Hematopoietic multipotent progenitor cell treated with erythropoietin and hydrocortisone succinate and interleukin-3 and kit ligand, for 4 days (in vitro differentiated cells): ENCODE measurements around the gene WDR45.

Experiments used
- DNase-seq: peaks from one replicate; pipeline ENCODE4 v3.0.0-alpha.2; 2015

WDR45 gene

DNA sequence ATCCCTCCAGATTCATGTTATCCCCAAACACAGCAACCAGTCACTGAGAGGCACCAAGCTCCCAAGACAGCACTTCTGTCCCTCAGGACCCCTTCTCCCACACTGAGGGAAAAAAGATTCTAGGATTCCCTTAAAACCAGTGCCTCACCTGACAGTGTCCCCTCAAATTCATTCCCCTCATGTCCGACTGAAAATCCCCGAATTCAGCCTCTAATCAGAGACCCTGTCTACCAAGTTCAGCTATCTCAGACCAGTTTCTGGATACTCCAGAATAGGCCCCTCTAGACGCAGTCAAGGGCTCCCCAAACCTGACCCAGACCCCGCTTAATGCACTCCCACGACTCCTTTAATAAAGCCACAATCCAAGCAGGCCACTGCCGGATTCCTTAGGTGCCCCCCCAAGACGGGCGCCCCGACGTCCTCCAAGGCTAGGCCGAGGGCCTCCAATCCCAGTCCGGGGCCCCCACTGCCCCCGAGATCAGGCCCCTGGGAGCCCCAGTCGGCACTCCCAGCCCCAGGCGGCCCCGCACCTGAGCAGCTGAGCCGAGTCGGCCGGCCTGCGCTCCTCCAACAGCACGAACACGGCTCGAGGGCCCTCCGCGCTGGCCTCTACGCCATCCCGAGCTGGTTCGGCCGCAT is 37.0 kb downstream of the WDR45 start:
- peak; percentile 15 for DNase-seq

DNA sequence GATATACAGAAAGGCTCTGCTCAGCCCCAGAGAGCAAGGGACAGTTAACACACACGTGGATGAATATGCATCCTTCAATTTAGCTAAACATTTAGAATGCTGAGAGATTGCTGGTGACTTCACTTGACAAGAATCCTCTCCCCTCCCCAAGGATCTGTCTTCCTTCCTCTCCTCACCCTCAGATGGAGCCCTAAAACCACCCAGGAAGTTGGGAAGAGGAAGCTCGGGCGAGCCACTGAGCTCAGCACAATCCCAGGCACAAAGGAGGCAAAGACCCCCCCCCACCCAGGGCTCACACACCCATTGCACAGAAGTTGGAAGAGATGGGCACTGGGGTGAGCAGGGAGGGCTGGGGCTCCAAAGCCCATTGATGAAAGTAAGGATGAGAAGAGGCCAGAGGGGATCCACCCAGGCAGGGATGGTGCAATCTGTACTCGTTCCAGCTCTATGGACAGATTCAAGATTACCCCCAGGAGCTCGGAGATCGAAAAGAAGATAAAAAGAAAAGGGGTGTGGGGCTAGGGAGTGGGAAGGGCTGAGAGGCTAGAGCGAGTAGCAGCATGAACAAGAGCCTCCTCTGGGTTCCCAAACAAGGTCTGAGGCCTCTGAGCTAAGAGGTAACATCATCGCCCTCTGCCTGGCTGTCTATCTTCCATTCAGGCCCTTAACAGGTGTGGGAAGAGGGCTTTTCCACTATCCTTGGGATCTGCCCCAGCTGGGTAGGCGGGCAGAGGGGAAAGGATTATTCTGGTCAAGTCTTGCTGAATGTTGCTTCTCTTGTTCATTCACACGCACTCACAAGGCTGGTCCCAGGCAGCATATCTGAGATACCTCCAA is 37.7 kb downstream of the WDR45 start:
- DNase-seq, result peak; percentile 32

DNA sequence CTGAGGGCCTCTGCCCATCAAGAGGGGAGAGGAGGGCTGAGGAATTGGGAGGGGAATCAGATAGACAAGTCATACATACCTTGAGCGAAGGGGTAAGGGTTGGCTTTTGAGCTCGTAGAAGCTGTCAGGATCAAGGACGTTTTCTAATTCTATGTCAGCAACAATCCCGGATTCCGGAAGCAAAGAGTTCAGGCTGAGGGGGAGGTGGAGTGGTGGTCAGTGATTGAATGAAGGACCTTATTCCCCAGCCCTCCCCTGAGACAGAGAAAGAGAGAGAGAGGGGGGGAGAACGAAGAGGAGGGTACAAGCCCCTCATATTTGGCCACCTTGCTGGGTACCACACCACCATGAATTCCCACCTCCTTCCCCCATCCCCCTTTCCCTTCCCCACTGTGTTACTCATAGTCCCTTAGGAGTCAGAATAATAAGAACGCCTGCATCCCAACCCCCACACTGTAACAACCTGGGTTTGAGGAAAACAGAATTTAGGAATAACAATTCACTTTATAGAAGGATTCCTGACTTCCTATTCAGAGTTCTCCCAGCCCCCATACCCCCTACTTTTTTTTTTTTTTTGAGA is 39.2 kb downstream of the WDR45 start:
- DNase-seq, result no peak

DNA sequence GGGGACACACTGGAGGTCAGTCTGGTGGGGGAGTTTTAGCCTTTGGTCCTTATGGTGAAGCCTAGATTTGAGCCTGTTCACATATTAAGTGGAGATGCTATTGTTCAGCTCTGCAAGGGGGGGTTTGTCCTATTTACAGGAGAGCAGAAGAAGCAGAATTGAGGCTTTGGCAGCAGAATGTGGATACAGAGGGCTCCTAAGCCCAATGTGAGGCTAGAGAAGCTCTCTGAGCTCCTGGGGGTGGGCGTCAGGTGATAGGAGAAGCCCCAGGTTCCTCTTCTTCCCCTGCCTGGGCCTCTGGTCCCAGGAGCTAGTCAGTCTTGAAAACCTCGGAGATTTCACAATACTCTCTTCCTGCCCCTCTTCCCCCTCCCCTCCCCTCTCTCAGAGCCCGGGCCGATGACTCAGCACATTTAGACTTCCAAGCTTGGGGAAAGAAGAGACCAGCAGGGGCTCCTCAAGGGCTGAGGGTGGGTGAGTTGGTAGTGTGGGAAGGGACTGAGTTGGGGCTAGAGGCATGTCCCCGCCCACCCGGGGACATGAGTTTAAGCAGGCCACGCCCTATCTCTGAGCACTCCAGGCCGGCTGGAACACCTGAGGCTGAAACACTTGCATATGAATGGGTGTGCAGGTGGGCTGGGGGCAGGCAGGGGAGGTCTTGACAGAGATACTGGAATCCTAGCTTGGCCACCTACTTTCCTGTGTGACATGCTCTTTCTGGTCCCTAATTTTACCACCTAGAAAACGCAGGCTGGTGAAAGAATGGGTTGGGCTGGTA is 39.9 kb downstream of the WDR45 start:
- DNase-seq, result peak; percentile 94

DNA sequence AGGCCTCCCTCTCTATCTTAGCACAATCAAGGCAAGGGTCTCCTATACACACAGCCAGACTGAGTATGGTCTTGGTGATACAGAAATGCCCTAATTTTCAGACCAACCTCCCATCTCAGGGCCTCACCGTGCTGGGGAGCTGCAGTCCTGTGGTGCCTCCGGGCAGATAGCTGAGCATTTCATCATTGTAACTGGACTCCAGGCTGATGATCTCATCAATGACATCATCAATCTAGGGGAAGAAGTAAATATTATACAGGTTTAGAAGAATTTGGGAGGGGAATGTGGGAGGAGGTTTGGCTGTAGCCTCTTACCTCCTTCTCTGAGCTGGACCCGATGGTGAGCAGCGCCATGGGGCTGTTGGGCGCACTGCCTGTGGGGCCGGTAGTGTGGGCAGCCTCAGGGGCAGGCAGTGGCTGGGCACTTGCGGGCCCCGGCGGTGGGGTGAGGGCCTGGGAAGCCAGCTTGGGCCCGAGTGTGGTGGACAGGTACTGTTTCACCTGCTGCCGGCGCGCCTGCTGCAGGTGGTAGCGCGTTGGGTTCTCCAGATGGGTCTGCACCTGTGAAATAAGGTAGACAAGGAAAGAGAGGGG is 41.7 kb downstream of the WDR45 start:
- no peak for DNase-seq

DNA sequence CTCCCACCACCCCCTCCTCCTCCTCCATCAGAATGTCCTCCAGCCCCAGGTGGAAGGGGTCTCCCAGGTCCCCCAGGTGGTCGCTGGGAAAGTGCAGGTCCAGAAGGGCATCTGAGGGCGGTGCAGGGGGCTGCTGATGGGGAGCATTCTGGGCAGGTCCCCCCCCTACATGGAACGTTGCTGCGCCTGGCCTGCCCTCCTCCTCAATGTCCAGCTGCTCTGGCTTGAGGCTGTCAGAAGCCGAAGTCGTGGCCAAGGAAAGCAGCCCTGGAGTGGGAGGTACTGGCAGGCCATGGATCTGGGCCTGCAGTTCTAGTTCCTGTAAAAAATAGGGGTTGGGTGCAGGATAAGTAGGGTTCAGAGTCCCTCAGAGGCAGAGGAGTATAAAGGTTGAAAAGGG is 49.4 kb downstream of the WDR45 start:
- no peak for DNase-seq

DNA sequence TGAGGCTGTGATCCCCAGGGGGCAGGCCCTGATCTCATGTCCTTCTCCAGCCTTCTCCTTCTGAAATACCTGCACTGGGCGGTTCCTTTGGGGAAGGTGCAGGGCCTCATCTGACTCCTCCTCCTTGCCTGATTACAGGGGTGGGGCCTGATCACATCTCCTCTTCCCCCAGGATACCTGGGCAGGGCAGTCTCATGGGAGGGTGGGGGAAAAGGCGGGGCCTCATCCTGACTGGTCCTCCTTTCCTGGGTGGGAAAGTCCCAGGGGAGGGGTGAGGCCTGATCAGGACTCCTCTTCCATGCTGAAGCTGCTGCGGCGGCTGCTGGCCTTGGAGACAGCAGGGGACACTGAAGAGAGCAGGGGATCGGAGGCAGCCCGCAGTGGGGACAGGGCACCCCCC is 49.8 kb downstream of the WDR45 start:
- DNase-seq, result no peak
